Germinal center (tissue), 1 donor: Measurements from ENCODE around the gene RETREG1.

Experiments
- DNase-seq: peaks from one replicate; pipeline ENCODE4 v3.0.0; 2012; ENCODE audit warnings: mixed read lengths, low spot score

Gene RETREG1

DNA sequence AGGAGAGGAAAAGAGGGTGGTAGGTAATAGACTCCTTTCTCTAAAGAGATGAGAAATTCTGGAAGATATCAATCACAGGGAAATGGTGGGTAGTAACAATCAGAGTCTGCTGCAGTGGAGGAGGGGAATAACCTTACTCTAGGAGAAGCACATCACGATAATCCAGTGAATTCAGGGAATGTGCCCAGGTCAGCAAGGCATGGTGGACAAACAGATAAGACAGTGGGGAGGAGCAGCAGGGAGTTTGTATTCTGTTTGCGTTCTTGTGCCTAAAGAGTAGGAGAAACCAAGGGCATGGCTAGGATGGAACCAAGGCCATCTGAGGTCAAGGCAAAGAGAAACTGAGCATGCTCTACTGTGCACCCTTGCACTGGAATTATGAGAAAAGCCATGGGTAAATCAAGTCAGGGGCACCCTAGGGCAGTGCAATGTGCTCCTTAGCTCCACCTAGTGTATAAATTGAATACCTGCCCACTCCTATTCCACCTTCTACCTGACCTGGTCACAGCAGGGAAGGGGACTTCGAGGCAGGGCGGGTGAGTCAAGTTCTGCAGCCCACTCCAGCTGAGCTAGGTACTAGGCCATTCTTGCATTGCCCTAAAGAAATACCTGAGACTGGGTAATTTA, 31.6 kb downstream of the RETREG1 start:
- DNase-seq: peak; percentile 23

DNA sequence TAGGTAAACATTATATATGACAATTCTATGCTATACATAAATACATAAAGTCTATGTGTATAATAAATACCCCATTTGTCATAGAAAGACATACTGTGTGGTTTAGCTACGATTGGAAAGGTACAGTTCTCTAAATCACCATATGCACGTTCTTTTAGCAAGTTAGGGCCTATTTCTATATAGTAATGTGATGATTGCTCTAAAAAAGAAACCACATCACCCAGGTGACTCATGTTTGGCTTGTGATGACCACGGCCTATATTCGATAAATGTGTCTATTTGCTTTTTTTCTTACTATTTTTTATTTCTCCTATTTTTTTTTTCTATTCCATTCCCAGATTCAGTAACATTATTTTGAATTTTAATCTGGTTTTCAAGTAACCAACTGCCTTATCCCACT, 34.7 kb downstream of the RETREG1 start:
- DNase-seq: no peak

DNA sequence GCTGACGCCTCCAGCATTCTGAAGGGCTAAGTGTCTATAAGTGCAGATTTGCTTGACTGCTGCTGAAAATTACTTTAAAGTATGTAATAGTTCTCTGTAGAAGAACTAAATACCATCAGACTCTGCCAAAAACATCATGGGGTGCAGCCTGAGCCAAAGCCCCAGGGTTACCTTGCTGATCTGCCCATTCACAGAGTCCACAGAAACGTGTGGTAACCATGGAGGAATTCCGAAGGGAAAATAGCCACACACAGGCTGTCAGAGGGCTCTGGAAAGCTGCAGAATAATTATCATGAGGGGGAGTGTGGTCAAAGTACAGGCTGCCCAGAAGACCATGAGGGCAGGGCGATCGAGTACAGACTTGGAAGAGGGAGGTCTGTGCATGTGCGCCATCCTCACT, 36.4 kb downstream of the RETREG1 start:
- no peak for DNase-seq

DNA sequence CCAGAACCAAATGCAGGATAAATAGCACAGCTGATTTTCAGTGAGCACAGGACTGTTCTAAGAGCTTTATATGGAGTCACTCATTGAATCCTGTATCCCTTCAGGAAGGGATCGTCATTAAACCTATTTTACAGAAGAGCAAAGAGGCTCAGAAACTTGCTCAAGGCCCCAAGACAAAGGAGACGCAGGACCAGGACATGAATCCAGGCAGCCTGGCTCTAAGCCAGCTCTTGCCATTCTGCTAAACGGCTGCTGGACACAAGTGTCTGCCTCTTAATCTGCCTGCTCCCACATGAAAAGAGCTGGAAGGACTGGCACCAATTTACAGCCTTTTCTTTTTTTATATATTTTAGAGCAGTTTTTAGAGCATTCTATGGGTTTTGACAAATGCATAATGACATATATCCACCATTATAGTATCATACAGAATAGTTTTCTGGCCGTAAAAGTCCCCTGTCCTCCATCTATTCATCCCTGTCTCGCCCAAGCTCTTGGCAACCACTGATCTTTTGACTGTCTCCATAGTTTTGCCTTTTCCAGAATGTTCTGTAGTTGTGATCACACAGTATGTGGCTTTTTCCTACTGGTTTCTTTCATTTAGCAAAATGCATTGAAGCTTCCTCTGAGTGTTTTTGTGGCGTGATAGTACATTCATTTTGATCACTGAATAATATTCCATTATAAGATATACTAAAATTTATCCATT, 37.5 kb downstream of the RETREG1 start:
- no peak for DNase-seq

DNA sequence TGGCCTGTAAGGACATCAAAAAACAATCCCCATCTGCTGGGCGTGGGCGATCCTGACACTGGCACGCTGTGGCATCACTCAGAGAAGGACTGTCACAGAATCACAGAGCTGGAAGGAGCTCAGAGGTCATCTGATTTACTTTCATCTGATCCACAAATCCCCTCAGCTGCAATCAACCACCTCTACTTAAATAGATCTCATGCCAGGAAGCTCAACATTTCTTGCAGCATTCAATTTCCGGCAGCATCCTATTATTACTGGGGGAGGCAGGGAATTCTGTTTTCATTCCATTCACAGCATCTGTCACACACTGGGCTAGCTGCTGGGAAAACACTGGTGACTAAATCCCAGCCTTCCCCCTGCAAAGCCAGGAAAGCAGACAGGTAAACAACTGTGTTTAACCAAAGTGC, 38.3 kb downstream of the RETREG1 start:
- no peak for DNase-seq

DNA sequence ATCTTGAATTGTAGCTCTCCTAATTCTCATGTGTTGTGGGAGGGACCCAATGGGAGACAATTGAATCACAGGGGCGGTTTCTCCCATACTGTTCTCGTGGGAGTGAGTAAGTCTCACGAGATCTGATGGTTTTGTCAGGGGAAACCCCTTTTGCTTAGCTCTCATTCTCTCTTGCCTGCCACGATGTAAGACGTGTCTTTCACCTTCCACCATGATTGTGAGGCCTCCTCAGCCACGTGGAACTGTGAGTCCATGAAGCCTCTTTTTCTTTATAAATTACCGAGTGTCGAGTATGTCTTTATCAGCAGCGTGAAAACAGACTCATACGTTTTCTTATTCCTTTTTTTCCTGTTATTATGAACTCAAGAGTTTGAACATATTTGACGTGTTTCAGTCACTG, 39.1 kb downstream of the RETREG1 start:
- DNase-seq: no peak

DNA sequence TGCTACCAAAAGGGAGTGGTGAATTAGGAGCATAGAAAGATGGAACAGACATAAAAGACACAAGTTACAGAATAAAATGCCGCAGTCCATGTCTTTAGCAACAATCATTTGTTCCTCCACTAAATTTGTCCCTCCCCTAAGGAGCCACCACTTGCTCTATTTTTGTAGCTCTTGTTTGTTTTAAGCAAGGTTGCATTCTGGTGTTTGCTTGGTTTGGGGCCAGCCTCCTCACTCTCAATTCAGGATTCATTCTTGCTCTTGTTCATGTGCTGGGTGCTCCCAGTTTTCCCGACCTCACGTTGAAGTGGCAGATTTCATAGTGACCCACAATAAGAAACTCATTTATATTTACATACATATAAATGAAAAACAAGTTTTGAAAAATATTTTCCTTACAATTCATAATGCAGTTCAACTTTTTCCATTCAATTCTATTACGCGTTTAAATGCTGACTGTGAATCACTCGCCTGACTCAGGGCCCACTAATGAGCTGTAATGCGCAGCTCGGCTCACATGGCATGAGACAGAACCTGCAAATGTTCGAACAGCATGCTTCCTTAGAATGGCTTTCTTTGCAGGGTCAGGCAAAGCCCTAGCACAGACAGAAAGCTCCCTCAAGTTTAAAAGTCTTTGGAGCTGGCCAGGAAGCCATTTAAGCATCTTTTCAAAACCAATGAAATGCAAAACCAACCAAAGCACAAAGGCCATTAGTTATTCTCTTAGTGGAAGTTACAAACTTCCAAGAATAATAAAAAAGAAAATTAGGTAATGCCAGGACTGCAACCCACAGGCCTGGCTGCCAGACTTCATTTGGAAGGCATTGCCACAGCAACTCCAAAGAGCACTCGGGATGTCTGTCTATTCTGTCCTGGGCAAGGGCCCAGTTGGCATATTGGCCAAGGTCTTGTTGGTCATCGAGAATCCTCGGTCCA, 41.7 kb downstream of the RETREG1 start:
- no peak for DNase-seq

DNA sequence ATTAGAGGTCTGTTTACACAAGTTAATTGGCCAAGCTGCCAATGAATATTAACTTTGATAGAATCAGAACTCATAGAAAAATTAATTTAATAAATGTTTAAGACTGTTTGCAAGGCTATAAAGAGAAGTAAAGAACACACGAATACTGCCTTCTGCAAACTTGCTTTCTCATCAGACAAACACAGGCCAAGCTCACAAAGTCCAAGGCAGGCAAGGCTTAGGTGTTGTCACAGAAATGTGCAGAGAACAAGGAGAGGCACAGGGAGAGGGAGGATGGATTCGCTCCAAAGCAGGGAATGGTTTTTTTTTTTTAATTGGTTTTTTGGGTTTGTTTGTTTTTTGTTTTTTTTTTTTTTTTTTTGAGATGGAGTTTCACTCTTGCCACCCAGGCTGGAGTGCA, 43.4 kb downstream of the RETREG1 start:
- DNase-seq: no peak

DNA sequence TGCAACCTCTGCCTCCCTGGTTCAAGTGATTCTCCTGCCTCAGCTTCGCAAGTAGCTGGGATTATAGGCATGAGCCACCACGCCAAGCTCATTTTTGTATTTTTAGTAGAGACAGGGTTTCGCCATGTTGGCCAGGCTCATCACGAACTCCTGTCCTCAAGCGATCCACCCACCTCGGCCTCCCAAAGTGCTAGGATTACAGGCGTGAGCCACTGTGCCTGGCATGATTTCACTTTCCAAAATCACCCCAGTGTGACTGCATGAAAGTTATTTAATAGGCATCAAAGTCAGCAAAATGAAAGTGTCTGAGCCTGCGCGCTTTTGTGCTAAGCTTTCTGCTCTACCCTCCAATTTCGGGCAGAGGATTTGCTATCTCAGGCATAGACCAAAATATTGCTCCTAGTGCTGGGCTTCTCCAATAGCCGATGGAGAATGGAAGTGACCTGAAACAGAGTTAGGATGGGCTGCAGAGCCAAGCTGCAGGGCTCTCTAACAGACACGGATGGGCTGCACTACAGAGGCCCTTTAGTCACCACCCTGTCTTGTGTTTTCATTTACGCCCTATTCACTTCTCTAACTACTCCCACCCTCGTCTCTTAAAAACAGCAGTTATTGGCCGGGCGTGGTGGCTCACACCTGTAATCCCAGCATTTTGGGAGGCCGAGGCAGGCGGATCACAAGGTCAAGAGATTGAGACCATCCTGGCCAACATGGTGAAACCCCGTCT, 44.3 kb downstream of the RETREG1 start:
- no peak for DNase-seq

DNA sequence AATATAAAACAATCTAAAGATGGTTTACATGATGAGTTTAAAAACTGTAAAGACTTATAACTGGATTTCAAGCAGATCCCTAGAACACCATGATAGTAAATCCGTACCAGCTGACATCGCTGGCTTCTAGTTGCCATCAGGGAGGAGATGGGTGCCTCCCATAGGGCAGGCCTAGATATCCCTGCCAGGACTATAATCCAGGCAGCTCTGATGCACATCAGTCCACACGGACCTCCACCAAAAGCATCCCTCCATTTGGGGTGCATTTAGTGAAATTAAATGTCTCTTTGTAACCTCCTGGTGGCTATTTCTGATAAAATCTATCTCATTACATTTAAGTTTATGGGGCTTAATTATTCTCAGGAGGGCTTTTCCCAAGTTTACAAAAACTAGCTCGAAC, 45.8 kb downstream of the RETREG1 start:
- DNase-seq: no peak

DNA sequence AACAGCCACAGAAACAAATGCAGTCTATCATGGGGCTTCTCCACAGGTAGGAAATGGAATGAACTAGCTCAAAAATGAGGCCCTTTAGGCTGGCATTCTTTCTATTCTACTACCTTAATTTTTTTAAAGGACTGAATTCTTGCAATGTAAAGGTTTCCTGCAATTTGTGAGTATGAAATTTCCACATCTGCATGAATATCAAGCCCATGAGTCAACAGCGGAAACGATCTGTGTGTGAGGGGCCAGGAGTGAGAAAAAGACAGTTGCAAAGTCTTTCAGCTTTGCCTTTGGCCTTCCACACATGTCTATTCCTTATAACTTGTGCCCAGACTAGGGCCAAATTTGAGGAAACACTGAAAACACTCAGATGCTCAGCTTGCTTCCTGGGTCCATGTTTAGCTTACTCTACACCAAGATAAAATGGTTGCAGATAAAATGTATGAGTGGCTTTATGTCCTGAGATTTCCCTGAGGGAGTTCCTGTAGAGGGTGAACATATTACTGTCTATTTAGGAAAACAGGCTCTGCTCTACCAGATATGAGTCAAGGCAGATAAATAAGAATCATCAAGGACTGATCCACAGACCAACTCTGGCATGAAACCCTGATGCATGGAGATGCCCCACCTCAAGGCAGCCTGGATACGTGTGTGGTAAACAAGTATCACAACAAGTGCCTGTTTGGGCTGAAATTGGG, 46.5 kb downstream of the RETREG1 start:
- DNase-seq: no peak

DNA sequence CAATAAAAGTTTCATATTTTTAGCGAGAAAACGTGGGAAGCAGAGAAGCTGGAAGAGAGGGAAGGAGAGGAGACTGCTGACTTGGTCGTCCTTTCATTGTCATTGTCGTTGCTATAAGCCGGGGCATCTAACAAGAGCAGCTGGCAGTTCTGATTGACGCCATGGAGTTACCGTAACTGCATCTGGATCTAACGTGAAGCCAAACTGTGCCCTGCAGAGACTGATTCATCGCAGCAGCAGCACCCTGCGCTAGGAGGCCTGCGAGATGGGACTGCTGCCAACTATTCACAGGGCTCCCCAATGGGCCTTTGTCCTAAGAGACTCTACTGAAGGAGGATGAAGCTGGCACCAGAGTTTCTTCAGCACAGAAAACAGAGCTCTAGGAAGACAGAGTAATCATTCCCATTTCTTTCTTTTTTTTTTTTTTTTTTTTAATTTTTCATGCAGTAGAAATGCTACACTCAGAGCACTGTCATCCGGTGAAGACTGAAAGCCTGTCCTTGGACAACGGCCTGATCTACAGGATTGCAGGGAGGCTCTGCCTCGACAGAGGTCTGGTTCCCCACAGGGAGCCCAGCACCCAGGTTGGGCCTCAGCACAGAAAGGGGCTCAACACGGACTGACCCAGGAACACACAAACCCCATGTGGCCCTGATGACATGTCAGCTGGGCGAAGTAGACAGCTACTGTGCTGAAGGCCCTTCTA, 47.8 kb downstream of the RETREG1 start:
- DNase-seq: no peak

DNA sequence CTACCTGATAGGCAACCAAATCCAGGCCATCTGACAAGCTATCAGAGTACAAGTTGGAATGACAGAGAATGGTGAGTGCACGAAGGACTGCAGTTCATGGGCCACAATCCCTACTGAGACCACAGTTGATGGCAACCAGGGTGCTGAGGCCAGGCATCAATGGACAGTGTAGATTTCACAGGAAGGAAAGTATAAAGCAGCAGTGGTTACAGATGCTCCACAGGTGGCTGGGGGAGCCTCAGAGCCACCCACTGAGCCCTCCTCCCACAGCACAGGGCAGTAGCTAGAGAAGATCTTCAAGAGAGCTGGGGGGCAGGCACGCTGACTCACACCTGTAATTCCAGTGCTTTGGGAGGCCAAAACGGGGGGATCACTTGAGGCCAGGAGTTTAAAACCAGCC, 49.4 kb downstream of the RETREG1 start:
- DNase-seq: no peak

DNA sequence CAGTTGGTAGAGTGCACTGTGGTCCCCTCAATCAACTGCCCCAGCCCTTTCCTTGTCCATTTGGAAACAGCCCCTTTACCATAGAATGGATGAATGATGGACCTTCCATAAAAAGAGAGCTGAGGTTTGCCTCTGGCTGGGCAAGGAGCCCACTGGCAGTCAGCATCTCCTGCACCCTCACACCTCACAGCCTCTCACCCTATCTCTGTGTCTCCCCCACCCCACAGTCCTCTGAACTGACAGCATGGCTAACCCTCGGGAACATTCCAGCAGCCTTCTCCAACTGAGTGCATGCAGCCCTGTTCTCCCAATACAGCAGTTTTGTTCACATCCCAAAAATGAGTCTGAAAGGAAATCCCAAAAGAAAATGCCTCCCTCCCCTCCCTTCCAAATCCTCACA, 51.7 kb downstream of the RETREG1 start:
- no peak for DNase-seq

DNA sequence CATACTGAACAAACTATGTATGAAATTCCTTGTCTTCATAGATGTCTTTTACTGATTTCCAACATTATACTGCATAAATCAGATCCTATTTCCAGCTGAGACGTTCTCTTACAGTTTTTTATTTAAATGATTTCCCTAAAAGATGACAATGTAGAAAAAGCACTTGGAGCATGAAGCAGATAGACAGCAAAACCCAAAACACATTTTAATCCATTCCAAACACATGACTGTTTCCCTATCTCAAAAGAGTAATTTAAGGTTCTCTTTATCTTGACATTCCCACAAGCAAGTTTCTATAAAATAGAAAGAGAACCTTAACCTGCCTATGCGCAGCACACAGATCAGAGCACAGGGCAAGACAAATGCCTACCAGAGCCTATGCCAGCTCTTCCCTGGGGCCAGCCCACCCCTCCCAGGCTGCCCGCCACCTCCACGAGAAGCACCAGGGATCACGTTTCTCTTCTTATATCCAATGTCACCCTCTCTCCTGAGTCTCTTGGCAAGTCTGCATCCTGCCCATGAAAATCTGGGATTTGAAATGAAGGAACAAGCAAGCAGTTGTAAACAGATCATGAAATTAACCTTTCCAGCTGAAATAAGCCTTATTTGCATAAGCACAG, 52.4 kb downstream of the RETREG1 start:
- no peak for DNase-seq

DNA sequence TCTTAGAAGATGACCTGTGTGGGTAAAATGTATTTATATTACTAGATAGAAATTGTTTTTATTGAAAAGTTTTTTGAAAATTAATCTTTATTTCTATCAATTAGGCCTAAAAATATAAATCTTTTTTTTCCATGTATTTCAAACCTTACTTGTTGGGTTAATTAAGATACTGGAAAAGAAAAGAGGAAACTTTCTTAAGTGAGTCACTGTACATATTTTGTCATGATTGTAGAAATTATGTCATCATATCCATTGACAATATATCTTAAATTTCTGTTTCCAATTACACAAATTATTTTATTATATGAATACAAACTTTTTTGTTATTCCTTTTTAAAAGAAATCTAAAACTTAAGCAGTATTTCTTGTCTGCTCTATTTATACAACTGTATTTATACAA, 53.1 kb downstream of the RETREG1 start:
- no peak for DNase-seq

DNA sequence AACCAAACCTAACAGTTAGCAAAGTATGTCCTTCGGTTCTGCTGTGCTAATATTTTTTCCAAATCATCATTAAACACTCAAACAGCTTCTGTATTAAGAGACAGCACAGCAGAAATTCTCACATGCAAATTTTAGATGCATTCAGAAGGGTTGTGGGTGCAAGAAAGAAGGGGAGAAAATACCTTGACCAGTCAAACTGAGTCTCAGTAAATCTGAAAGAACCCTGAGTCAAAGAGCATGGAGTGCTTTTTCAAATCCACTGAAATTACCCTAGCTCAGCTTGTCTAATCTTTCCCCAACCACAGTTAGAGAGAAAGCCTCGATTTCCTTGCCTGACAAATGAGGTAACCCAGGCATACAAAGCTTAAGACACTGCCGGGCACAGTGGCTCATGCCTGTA, 55.1 kb downstream of the RETREG1 start:
- no peak for DNase-seq

DNA sequence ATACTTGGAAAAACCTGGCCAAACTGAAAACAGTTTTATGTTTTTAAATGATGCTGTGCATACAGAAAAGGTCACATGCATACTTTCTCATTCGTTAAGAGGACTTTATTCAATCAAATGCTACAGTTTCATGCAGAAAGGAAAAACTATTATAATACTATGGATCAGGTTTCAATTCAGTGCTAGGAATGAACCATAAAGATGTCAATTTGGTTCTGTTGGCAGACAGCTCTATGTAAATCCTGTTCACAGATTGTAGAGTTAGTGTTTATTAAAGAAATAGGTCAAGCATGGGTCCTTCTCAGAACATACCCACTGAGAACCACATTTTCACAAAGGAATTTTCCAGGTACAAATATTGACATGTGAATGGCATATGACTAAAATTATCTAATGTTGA, 57.1 kb downstream of the RETREG1 start:
- DNase-seq: no peak

DNA sequence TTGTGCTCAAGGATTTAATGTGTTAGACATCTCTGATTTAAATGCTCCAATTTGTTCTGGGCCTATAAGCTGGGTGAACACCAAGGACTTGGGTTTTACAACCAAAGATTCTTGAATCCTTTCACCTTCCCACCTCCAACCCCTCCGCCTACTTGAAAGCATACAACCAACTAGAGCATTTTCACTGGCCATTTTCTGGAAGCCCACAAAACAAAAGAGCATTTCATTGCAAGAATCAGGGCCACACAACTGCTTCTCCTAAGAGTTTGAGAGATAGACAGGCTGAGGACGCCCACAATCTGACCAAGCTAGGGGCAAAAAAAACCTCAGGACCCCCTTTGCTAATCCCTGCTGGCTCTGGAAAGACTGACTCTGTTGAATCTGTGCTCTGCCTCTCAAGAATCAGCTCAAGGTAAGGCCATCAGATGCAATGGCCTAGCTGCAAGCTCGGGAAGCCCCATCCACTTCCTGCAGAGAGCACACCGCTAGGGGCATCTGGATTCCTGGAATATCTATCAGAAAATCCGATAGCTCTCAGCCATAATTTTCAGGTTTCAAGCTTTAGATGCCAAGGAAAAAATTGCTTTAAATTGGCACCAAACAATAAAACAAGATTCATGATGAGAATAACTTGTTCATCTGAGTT, 57.7 kb downstream of the RETREG1 start:
- DNase-seq: no peak

DNA sequence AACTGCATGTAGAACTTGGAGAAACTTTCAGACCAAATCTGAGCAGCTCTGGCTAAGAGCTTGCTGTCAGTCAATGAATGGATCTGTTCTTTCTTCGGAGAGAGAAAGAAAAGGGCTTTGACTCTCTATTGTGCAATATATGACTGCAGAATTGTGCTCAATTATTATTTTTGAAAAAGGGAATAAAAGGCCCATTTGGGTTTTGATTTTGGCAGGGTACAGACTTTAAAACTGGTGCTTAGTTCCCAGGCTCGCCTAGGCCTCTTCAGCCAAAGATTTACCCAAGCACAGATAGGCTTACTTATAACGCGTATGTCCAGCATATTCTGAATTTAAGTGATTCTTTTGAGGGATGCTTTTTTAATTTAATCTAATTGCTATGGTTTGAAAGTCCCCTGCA, 59.3 kb downstream of the RETREG1 start:
- DNase-seq: no peak
